Measurements from ENCODE around the gene GABRG3.

The GABRG3 gene

GRCh38 chr15:27538325-27538724 is 567.3 kb downstream of the GABRG3 start:
- H3F3A ChIP-seq (ENCODE audit: insufficient read depth): no peaks in the 10 kb centered on the region
- no peaks in the 10 kb centered on the region for H4K20me1 ChIP-seq (ENCODE audit: low read depth, low read length)
- no peaks in the 10 kb centered on the region for H3K27me3 ChIP-seq (ENCODE audit: low read length)

GRCh38 chr15:27541581-27541980 is 570.6 kb downstream of the GABRG3 start:
- H3K27ac ChIP-seq (ENCODE audit: low read depth, low read length): no peak overlapping the region
- TF ChIP-seq EZH2phosphoT487 (conservative IDR thresholded peaks at IDR 0.05; ENCODE audit: low read length) (no peak), CTCF (IDR thresholded peaks at IDR 0.05; ENCODE audit: insufficient read depth, low read length, poor library complexity, severe bottlenecking) (no peak)
- no peaks in the 10 kb centered on the region for H3K9me2 ChIP-seq (replicated peaks; ENCODE audit: insufficient read depth, low read length)
- no peaks in the 10 kb centered on the region for H3K79me2 ChIP-seq (ENCODE audit: insufficient read depth, low read length)
- H3K27me3 ChIP-seq (ENCODE audit: low read length): no peaks in the 10 kb centered on the region
- no peak overlapping the region for H2AFZ ChIP-seq (ENCODE audit: low read depth, low read length, severe bottlenecking)
- H3K9me3 ChIP-seq (ENCODE audit: insufficient read depth, low read length): no peaks in the 10 kb centered on the region
- no peaks in the 10 kb centered on the region for H4K20me1 ChIP-seq (ENCODE audit: low read depth, low read length)
- H3F3A ChIP-seq (ENCODE audit: insufficient read depth): no peaks in the 10 kb centered on the region
- H3K4me2 ChIP-seq (ENCODE audit: low read depth, low read length, poor library complexity, severe bottlenecking): no peak overlapping the region
- no peak overlapping the region for H3K4me3 ChIP-seq (ENCODE audit: insufficient read depth, low read length, poor library complexity, severe bottlenecking)
- no peaks in the 10 kb centered on the region for H3K36me3 ChIP-seq (ENCODE audit: low read length)
- no peak overlapping the region for H3K9ac ChIP-seq (ENCODE audit: low read length)

More at GRCh38 chr15:27538325-27538724, 567.3 kb downstream of the GABRG3 start:
- Histone ChIP-seq H3K9me2 (replicated peaks; ENCODE audit: insufficient read depth, low read length) (no peaks in the 10 kb centered on the region), H3K79me2 (ENCODE audit: insufficient read depth, low read length) (no peaks in the 10 kb centered on the region), H3K9ac (ENCODE audit: low read length) (no peak overlapping the region), H3K4me2 (ENCODE audit: low read depth, low read length, poor library complexity, severe bottlenecking) (no peak overlapping the region), H3K36me3 (ENCODE audit: low read length) (no peaks in the 10 kb centered on the region), H2AFZ (ENCODE audit: low read depth, low read length, severe bottlenecking) (no peak overlapping the region), H3K9me3 (ENCODE audit: insufficient read depth, low read length) (no peaks in the 10 kb centered on the region), H3K27ac (ENCODE audit: low read depth, low read length) (no peak overlapping the region), H3K4me3 (ENCODE audit: insufficient read depth, low read length, poor library complexity, severe bottlenecking) (no peak overlapping the region)
- TF ChIP-seq CTCF (IDR thresholded peaks at IDR 0.05; ENCODE audit: insufficient read depth, low read length, poor library complexity, severe bottlenecking): no peak
- no peak for TF ChIP-seq EZH2phosphoT487 (conservative IDR thresholded peaks at IDR 0.05; ENCODE audit: low read length)

- TF ChIP-seq CTCF (IDR thresholded peaks at IDR 0.05; ENCODE audit: insufficient read depth, low read length, poor library complexity, severe bottlenecking): no peak
- no peak for TF ChIP-seq EZH2phosphoT487 (conservative IDR thresholded peaks at IDR 0.05; ENCODE audit: low read length)
- H3K27me3 ChIP-seq (ENCODE audit: low read length): no peaks in the 10 kb centered on the region
- H4K20me1 ChIP-seq (ENCODE audit: low read depth, low read length): no peaks in the 10 kb centered on the region
- no peak overlapping the region for H3K4me2 ChIP-seq (ENCODE audit: low read depth, low read length, poor library complexity, severe bottlenecking)
- H3K9me3 ChIP-seq (ENCODE audit: insufficient read depth, low read length): no peaks in the 10 kb centered on the region
- H3K9me2 ChIP-seq (replicated peaks; ENCODE audit: insufficient read depth, low read length): no peaks in the 10 kb centered on the region
- no peaks in the 10 kb centered on the region for H3K36me3 ChIP-seq (ENCODE audit: low read length)
- no peaks in the 10 kb centered on the region for H3K79me2 ChIP-seq (ENCODE audit: insufficient read depth, low read length)
- no peak overlapping the region for H2AFZ ChIP-seq (ENCODE audit: low read depth, low read length, severe bottlenecking)
- no peaks in the 10 kb centered on the region for H3F3A ChIP-seq (ENCODE audit: insufficient read depth)
- no peak overlapping the region for H3K9ac ChIP-seq (ENCODE audit: low read length)
- H3K4me3 ChIP-seq (ENCODE audit: insufficient read depth, low read length, poor library complexity, severe bottlenecking): no peak overlapping the region
- H3K27ac ChIP-seq (ENCODE audit: low read depth, low read length): no peak overlapping the region
Measured at GRCh38 chr15:27545494-27546255, 574.7 kb downstream of the GABRG3 start.
